ENCODE results near the gene POLR3E.

POLR3E gene, protein sequence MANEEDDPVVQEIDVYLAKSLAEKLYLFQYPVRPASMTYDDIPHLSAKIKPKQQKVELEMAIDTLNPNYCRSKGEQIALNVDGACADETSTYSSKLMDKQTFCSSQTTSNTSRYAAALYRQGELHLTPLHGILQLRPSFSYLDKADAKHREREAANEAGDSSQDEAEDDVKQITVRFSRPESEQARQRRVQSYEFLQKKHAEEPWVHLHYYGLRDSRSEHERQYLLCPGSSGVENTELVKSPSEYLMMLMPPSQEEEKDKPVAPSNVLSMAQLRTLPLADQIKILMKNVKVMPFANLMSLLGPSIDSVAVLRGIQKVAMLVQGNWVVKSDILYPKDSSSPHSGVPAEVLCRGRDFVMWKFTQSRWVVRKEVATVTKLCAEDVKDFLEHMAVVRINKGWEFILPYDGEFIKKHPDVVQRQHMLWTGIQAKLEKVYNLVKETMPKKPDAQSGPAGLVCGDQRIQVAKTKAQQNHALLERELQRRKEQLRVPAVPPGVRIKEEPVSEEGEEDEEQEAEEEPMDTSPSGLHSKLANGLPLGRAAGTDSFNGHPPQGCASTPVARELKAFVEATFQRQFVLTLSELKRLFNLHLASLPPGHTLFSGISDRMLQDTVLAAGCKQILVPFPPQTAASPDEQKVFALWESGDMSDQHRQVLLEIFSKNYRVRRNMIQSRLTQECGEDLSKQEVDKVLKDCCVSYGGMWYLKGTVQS

DNA sequence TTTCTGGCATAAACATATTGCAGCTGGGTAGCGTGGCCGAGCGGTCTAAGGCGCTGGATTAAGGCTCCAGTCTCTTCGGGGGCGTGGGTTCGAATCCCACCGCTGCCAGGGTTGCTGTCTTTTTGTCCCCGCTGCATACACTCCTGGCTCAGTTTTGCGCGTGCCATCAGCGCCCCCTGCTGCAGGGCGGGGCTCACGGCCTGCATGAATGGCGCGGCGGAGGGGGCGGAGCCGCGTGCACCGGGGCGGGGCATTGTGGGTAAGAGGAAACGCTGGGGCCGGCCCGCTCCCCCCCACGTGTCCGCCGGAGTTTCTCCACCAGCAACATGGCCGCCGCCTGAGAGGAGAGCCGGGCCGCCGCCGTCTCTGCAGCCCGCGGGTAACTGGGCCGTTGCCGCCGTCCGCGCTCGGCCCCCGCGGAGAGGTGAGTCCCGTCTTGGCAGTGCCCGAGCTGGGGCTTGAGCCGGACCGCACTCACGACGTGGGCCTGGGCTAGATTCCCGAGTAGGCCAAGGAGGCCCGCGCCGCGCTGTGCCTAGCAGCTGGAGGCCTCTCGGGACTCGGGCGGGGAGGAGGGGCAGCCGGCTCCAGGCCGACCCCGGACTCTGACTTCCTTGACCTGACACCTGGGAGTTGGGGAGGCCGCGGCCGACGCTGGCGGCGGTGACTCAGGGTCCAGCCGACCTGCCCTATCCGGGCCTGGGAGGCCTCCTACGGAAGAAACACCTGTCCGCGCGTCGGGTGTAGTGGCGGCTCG, at the start of gene POLR3E:
Gene POLR3E (plus strand): TSS at position 296 of the 757 bp plus-strand sequence. CDS start 5,560 bp downstream, outside the sequence.
- TF ChIP-seq, protein P1, sequence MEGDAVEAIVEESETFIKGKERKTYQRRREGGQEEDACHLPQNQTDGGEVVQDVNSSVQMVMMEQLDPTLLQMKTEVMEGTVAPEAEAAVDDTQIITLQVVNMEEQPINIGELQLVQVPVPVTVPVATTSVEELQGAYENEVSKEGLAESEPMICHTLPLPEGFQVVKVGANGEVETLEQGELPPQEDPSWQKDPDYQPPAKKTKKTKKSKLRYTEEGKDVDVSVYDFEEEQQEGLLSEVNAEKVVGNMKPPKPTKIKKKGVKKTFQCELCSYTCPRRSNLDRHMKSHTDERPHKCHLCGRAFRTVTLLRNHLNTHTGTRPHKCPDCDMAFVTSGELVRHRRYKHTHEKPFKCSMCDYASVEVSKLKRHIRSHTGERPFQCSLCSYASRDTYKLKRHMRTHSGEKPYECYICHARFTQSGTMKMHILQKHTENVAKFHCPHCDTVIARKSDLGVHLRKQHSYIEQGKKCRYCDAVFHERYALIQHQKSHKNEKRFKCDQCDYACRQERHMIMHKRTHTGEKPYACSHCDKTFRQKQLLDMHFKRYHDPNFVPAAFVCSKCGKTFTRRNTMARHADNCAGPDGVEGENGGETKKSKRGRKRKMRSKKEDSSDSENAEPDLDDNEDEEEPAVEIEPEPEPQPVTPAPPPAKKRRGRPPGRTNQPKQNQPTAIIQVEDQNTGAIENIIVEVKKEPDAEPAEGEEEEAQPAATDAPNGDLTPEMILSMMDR (conservative IDR thresholded peaks at IDR 0.05; ENCODE audit: low read length): peak; percentile 73
- peak; percentile 96 for DNase-seq (ENCODE audit: low read depth)
- peak within 1 kb of the TSS; percentile 79 for H3K4me3 ChIP-seq (ENCODE audit: low read length)

DNA sequence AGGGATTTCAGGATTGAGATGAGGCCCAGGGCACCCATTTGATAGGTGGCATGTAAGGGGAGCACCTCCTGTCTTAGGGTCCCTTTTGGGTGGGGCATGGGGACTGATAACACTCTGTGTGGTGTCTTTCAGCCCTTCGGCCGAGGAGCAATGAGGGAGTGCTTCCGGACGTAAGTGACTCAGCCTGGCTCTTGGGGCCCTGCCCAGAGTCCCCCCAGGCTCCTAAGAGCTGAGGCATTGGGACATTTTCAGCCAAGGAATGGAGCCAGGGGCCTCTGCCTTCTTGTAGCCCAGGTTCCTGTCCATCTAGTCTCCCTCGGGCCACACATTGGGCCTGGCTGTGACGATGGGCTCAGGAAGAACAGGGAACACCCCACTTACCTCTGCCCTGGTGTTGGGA, 46.7 kb upstream of the POLR3E start:
- TF ChIP-seq, protein P1 (conservative IDR thresholded peaks at IDR 0.05; ENCODE audit: low read length): no peak
- DNase-seq (ENCODE audit: low read depth): peak; percentile 22
- H3K4me3 ChIP-seq (ENCODE audit: low read length): no peak overlapping the region

DNA sequence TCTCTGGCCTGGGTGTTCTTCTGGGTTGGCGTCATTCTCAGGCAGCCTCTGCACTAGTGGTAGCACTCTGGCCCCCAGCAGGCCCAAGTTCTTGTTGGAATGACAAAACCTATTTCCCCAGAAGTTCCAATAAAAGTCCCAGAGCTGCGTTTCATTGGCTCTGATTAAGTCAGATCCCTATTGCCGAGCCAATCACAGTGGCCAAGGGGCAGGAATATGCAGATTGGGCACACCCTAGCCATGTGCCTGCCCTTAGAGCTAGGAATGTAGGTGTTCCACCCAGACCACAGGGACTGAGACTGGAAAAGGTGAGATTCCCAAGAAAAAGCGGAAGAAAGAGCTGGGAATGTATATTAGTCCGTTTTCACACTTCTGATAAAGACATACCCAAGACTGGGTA, 44.9 kb upstream of the POLR3E start:
- no peak for DNase-seq (ENCODE audit: low read depth)
- TF ChIP-seq, protein P1 (conservative IDR thresholded peaks at IDR 0.05; ENCODE audit: low read length): no peak
- H3K4me3 ChIP-seq (ENCODE audit: low read length): no peak overlapping the region

DNA sequence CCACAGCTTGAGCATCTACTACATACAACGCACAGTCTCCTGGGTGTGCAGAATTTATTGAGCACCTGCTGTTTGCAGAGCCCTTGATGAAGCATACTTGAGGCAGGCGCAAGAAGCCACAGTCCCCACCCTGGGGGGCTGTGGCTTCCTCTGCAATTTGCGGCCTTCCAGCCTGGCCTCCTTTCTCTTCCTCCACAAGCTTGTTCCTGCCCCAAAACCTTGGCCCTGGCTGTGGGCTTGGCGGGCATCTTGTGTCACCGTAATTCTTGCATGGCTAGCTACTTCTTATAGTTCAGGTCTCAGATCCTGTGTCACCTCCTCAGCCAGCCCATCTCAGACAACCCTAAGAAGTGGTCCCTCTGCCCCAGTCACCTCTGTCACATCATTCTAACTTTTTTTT, 43.9 kb upstream of the POLR3E start:
- DNase-seq (ENCODE audit: low read depth): no peak
- TF ChIP-seq, protein P1 (conservative IDR thresholded peaks at IDR 0.05; ENCODE audit: low read length): no peak
- no peak overlapping the region for H3K4me3 ChIP-seq (ENCODE audit: low read length)

DNA sequence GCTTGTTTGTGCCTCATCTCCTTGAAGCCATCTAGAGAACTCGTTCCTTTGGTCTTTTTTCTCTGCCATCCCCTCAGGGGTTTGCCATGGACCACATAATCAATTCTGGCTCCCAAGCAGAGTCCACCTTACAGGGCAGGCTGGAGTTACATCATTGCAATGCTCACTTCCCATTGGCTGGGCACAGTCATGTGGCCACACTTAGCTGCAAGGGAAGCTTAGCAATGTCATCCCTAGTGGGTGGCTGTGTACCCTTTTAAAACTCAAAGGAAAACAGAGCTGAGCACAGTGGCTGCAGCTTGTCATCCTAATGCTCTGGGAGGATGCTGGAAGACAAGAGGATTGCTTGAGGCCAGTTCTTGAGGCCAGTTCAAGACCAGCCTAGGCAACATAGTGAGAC, 41.9 kb upstream of the POLR3E start:
- TF ChIP-seq, protein P1 (conservative IDR thresholded peaks at IDR 0.05; ENCODE audit: low read length): no peak
- no peak for DNase-seq (ENCODE audit: low read depth)

DNA sequence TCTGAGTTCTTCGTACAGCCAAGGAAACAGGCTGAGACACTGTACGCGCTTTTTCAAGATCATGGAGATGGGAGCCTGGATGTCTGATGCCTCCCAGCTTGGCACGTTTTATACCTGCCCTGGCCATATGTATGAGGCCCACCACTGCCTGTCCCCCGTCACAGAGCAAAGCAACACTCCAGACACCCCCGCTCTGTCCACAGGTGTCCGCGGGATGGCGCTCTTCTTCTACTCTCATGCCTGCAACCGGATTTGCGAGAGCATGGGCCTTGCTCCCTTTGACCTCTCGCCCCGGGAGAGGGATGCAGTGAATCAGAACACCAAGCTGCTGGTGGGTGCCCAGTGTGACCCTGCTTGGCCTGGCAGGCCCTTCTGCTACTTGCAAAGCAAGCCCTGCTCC, 39.8 kb upstream of the POLR3E start:
- H3K4me3 ChIP-seq (ENCODE audit: low read length): no peak overlapping the region
- TF ChIP-seq, protein P1 (conservative IDR thresholded peaks at IDR 0.05; ENCODE audit: low read length): no peak
- no peak for DNase-seq (ENCODE audit: low read depth)

More for the DNA sequence above, 41.9 kb upstream of the POLR3E start:
- no peak overlapping the region for H3K4me3 ChIP-seq (ENCODE audit: low read length)
